ENCODE measurements around the gene SDK2. TPM values are rescaled to one million over a fixed set of nuclear protein-coding genes. Genes with fewer than 3 reads are reported as not detected.

The SDK2 gene
- total and polyA plus RNA-seq, 9 donors, result 0.40 to 5.4 (median 0.96) TPM

GRCh38 chr17:73318427-73318813, 325.8 kb downstream of the SDK2 start:
- H3K4me1 ChIP-seq (ENCODE audit: insufficient read depth), result peaks cover 6% of the 10 kb centered on the region
- intact Hi-C loops (cut with DNase I), result loop anchor here in 2 of 4 donors (10.0 kb wide), 2 partner anchors 46 to 54 kb away; partner anchors contain the start of gene CPSF4L (in 1 of the 2)
- 96 to 98% (median 96%) methylated on average over 8 of the region's 8 CpGs for WGBS, 3 donors

GRCh38 chr17:73317513-73318426, 326.5 kb downstream of the SDK2 start:
- no peaks in the 10 kb centered on the region for H3K36me3 ChIP-seq
- intact Hi-C loops (cut with DNase I), result loop anchor here in 2 of 4 donors (10.0 kb wide), 2 partner anchors 47 to 53 kb away; partner anchors contain the start of gene CPSF4L (in 1 of the 2)
- H3K27ac ChIP-seq, result no peak overlapping the region
- WGBS, 3 donors, result 73 to 81% (median 80%) methylated on average over 9 of the region's 9 CpGs
- no peak overlapping the region for H3K4me3 ChIP-seq
- H3K9me3 ChIP-seq, result no peaks in the 10 kb centered on the region
- peaks cover 6% of the 10 kb centered on the region for H3K4me1 ChIP-seq (ENCODE audit: insufficient read depth)
- DNase-seq, result no peak
- TF ChIP-seq POLR2A (IDR thresholded peaks at IDR 0.05), result no peak
- TF ChIP-seq, protein P1, sequence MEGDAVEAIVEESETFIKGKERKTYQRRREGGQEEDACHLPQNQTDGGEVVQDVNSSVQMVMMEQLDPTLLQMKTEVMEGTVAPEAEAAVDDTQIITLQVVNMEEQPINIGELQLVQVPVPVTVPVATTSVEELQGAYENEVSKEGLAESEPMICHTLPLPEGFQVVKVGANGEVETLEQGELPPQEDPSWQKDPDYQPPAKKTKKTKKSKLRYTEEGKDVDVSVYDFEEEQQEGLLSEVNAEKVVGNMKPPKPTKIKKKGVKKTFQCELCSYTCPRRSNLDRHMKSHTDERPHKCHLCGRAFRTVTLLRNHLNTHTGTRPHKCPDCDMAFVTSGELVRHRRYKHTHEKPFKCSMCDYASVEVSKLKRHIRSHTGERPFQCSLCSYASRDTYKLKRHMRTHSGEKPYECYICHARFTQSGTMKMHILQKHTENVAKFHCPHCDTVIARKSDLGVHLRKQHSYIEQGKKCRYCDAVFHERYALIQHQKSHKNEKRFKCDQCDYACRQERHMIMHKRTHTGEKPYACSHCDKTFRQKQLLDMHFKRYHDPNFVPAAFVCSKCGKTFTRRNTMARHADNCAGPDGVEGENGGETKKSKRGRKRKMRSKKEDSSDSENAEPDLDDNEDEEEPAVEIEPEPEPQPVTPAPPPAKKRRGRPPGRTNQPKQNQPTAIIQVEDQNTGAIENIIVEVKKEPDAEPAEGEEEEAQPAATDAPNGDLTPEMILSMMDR (IDR thresholded peaks at IDR 0.05), result no peak
- H3K27me3 ChIP-seq, result no peaks in the 10 kb centered on the region

More at GRCh38 chr17:73318427-73318813, 325.8 kb downstream of the SDK2 start:
- Histone ChIP-seq H3K9me3 (no peaks in the 10 kb centered on the region), H3K27me3 (no peaks in the 10 kb centered on the region), H3K4me3 (no peak overlapping the region), H3K36me3 (no peaks in the 10 kb centered on the region), H3K27ac (no peak overlapping the region)
- no peak for TF ChIP-seq EP300 (IDR thresholded peaks at IDR 0.05)
- TF ChIP-seq POLR2A (IDR thresholded peaks at IDR 0.05), result no peak
- TF ChIP-seq, protein P1 (IDR thresholded peaks at IDR 0.05), result no peak
- no peak for DNase-seq

GRCh38 chr17:73316919-73317505, 327.2 kb downstream of the SDK2 start:
- Histone ChIP-seq H3K9me3 (no peaks in the 10 kb centered on the region), H3K36me3 (no peaks in the 10 kb centered on the region), H3K27me3 (no peaks in the 10 kb centered on the region), H3K4me1 (ENCODE audit: insufficient read depth) (peaks cover 6% of the 10 kb centered on the region), H3K27ac (no peak overlapping the region), H3K4me3 (no peak overlapping the region)
- no peak for TF ChIP-seq POLR2A (IDR thresholded peaks at IDR 0.05)
- no peak for TF ChIP-seq EP300 (IDR thresholded peaks at IDR 0.05)
- TF ChIP-seq, protein P1 (IDR thresholded peaks at IDR 0.05), result no peak
- no peak for DNase-seq
- intact Hi-C loops (cut with DNase I), result loop anchor here in 2 of 4 donors (10.0 kb wide), 2 partner anchors 48 to 52 kb away; partner anchors contain the start of gene CPSF4L (in 1 of the 2)
- WGBS, 3 donors, result 59 to 66% (median 60%) methylated on average over 8 of the region's 8 CpGs

DNA sequence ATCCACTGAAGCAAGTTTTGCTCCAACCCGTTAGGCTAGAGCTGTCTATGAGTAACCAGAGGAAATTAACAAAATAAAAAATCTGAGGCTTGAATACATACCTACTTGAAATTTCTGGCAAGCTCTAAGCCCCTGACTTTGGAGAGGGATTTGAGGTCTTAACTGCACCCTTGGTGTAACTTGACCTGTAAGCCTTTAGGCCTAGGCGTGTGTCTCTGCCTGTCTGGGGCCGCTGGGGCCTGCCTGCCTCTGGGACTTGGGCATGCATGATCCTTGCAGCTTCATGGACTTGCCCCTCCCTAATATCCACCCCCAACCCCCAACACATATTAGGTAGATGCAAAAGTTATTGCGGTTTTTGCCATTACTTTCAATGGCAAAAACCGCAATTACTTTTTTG, 328.8 kb downstream of the SDK2 start:
- intact Hi-C loops (cut with DNase I), result loop anchor here in 2 of 4 donors (10.0 kb wide), 2 partner anchors 49 to 51 kb away; partner anchors contain the start of gene CPSF4L (in 1 of the 2)
- 55 to 60% (median 59%) methylated on average over 5 of the region's 5 CpGs for WGBS, 3 donors
- TF ChIP-seq, protein P1 (IDR thresholded peaks at IDR 0.05), result no peak
- no peak for TF ChIP-seq POLR2A (IDR thresholded peaks at IDR 0.05)
- no peak for DNase-seq
- Histone ChIP-seq H3K9me3 (no peaks in the 10 kb centered on the region), H3K27ac (no peak overlapping the region), H3K27me3 (no peaks in the 10 kb centered on the region), H3K4me1 (ENCODE audit: insufficient read depth) (no peaks in the 10 kb centered on the region), H3K36me3 (no peaks in the 10 kb centered on the region), H3K4me3 (no peak overlapping the region)

Measured in ovary (tissue), 9 donors.